Measurements from ENCODE around the gene SUSD5. TPM values are rescaled to one million over a fixed set of nuclear protein-coding genes. Genes with fewer than 3 reads are reported as not detected.

SUSD5 gene
- total RNA-seq, 4 donors from 2014 or later = 0.18 to 0.85 (median 0.40) TPM; not detected in 1

GRCh38 chr3:33217866-33218445, 654 bp downstream of the SUSD5 start:
- Histone ChIP-seq H3K27me3 (peaks cover 0 to 12% of the 10 kb centered on the region in 2 donors), H3K36me3 (no peaks in the 10 kb centered on the region), H3K9me3 (no peaks in the 10 kb centered on the region), H3K27ac (no peak overlapping the region), H3K4me1 (peaks cover 0 to 8% (median 0%) of the 10 kb centered on the region in 4 donors), H3K4me3 (peak overlapping the region in 2 of 4 donors; percentile 19 to 44)
- no peak for DNase-seq
- TF ChIP-seq POLR2A (IDR thresholded peaks at IDR 0.05) = no peak
- no peak for TF ChIP-seq CTCF (IDR thresholded peaks at IDR 0.05)

DNA sequence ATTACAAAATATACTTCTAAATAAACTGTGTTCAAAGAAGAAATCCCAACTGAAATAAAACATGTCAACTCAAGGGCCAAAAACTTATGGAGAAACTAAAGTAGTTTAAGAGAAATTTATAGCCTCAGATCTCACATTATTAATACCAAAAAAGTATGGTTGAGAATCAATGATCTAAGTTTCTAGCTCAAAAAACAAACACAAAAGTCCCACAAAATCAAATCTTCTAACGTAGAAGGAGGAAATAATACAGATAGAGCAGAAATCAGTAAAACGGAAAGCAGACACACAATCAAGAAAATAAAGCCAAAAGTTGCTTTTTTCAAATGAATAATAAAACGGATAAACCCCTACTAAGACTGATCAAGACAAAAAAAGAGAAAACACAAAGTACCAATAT, 2.9 kb downstream of the SUSD5 start:
- no peak overlapping the region for H3K4me3 ChIP-seq

DNA sequence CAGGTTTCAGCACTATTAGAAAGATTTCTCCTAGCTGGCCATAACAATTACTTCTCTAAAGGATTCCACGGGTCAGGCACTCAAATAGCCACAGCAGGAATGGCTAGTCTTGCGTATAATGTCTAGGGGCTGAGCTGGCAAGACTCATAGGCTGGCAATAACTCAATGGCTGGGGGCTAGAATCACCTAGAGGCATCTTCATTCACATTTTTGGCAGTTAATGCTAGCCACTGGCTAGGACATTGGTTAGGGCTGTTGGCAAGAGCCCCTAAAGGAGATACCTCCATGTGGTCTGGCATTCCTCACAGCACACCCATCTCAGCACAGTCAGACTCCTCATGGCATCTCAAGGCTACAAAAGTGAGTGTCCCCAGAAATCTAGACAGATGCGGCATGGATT, 6.2 kb downstream of the SUSD5 start:
- H3K4me1 ChIP-seq = no peaks in the 10 kb centered on the region
- H3K9me3 ChIP-seq = peaks cover 0 to 5% (median 0%) of the 10 kb centered on the region in 4 donors
- no peak overlapping the region for H3K4me3 ChIP-seq
- H3K36me3 ChIP-seq = no peaks in the 10 kb centered on the region
- no peaks in the 10 kb centered on the region for H3K27me3 ChIP-seq
- TF ChIP-seq POLR2A (IDR thresholded peaks at IDR 0.05) = no peak
- no peak for TF ChIP-seq CTCF (IDR thresholded peaks at IDR 0.05)
- no peak overlapping the region for H3K27ac ChIP-seq
- DNase-seq = no peak

More for the DNA sequence above, 2.9 kb downstream of the SUSD5 start:
- H3K9me3 ChIP-seq = no peaks in the 10 kb centered on the region
- no peaks in the 10 kb centered on the region for H3K36me3 ChIP-seq
- peaks cover 0 to 8% (median 0%) of the 10 kb centered on the region in 4 donors for H3K4me1 ChIP-seq
- H3K27ac ChIP-seq = no peak overlapping the region
- H3K27me3 ChIP-seq = peaks cover 0 to 12% of the 10 kb centered on the region in 2 donors
- DNase-seq = no peak
- TF ChIP-seq CTCF (IDR thresholded peaks at IDR 0.05) (no peak), POLR2A (IDR thresholded peaks at IDR 0.05) (no peak)

DNA sequence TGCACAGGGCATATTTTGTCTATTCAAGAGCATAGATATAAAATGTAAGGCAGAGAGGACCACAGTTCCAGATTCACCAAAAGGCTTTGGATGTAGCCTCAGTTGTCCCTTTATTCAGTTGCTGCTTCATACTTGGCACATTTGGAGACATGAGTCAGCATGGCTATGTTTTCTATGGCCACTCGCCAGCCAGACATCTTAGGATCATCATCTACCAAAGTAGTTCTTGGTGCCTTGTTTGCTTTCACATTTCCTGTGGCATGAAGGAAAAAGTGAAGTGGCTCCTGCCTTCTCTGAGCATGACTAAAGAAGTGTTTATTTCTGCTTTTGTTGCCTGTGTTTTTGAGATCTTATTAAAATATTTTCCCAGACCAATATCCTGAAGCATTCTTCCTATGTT, 7.2 kb downstream of the SUSD5 start:
- no peak overlapping the region for H3K4me3 ChIP-seq
- DNase-seq = no peak
- H3K27me3 ChIP-seq = no peaks in the 10 kb centered on the region
- H3K4me1 ChIP-seq = no peaks in the 10 kb centered on the region
- peaks cover 0 to 5% (median 0%) of the 10 kb centered on the region in 4 donors for H3K9me3 ChIP-seq
- no peaks in the 10 kb centered on the region for H3K36me3 ChIP-seq
- no peak overlapping the region for H3K27ac ChIP-seq
- TF ChIP-seq POLR2A (IDR thresholded peaks at IDR 0.05) = no peak
- no peak for TF ChIP-seq CTCF (IDR thresholded peaks at IDR 0.05)

- Histone ChIP-seq H3K36me3 (no peaks in the 10 kb centered on the region), H3K4me1 (no peaks in the 10 kb centered on the region), H3K4me3 (no peak overlapping the region), H3K27me3 (no peaks in the 10 kb centered on the region), H3K27ac (no peak overlapping the region), H3K9me3 (peaks cover 0 to 5% (median 0%) of the 10 kb centered on the region in 4 donors)
- no peak for TF ChIP-seq POLR2A (IDR thresholded peaks at IDR 0.05)
- no peak for TF ChIP-seq CTCF (IDR thresholded peaks at IDR 0.05)
- no peak for DNase-seq
These were observed 9.3 kb downstream of the SUSD5 start for GRCh38 chr3:33209357-33209756.
